Measurements from ENCODE around the gene FNDC3B.

Gene FNDC3B

GRCh38 chr3:172332256-172333041 lies 293.1 kb downstream of the FNDC3B start:
- H3K4me3 ChIP-seq (ENCODE audit: low read length): no peak overlapping the region
- no peaks in the 10 kb centered on the region for H3K27me3 ChIP-seq (ENCODE audit: low read depth, low read length)
- H3K4me2 ChIP-seq (ENCODE audit: low read length): peak overlapping the region; percentile 20; the same call in 1 of the 2 replicates
- TF ChIP-seq EZH2phosphoT487 (IDR thresholded peaks at IDR 0.05; ENCODE audit: low read depth) (no peak), CTCF (IDR thresholded peaks at IDR 0.05; ENCODE audit: low read depth, low read length) (peak; percentile 85)
- H3K9me3 ChIP-seq (ENCODE audit: insufficient read depth, low read length): no peaks in the 10 kb centered on the region
- H3K27ac ChIP-seq (ENCODE audit: low read length): no peak overlapping the region
- no peaks in the 10 kb centered on the region for H4K20me1 ChIP-seq (ENCODE audit: insufficient read depth, low read length)
- H3K36me3 ChIP-seq (replicated peaks; ENCODE audit: low read depth, low read length): no peaks in the 10 kb centered on the region
- no peaks in the 10 kb centered on the region for H3K79me2 ChIP-seq (ENCODE audit: low read length)
- no peak overlapping the region for H2AFZ ChIP-seq (ENCODE audit: low read depth, low read length)
- H3K4me1 ChIP-seq (ENCODE audit: low read length): no peaks in the 10 kb centered on the region
- no peak overlapping the region for H3K9ac ChIP-seq (ENCODE audit: low read length)

GRCh38 chr3:172333042-172333377 lies 293.6 kb downstream of the FNDC3B start:
- TF ChIP-seq EZH2phosphoT487 (IDR thresholded peaks at IDR 0.05; ENCODE audit: low read depth) (no peak), CTCF (IDR thresholded peaks at IDR 0.05; ENCODE audit: low read depth, low read length) (no peak)
- H3K4me2 ChIP-seq (ENCODE audit: low read length): peak overlapping the region; percentile 20; the same call in 1 of the 2 replicates
- no peaks in the 10 kb centered on the region for H3K36me3 ChIP-seq (replicated peaks; ENCODE audit: low read depth, low read length)
- H3K9ac ChIP-seq (ENCODE audit: low read length): no peak overlapping the region
- H3K4me1 ChIP-seq (ENCODE audit: low read length): no peaks in the 10 kb centered on the region
- no peak overlapping the region for H3K27ac ChIP-seq (ENCODE audit: low read length)
- no peak overlapping the region for H3K4me3 ChIP-seq (ENCODE audit: low read length)
- H3K9me3 ChIP-seq (ENCODE audit: insufficient read depth, low read length): no peaks in the 10 kb centered on the region
- H3K27me3 ChIP-seq (ENCODE audit: low read depth, low read length): no peaks in the 10 kb centered on the region
- H4K20me1 ChIP-seq (ENCODE audit: insufficient read depth, low read length): no peaks in the 10 kb centered on the region
- H3K79me2 ChIP-seq (ENCODE audit: low read length): no peaks in the 10 kb centered on the region
- H2AFZ ChIP-seq (ENCODE audit: low read depth, low read length): no peak overlapping the region

GRCh38 chr3:172333692-172334457 lies 294.5 kb downstream of the FNDC3B start:
- TF ChIP-seq EZH2phosphoT487 (IDR thresholded peaks at IDR 0.05; ENCODE audit: low read depth) (no peak), CTCF (IDR thresholded peaks at IDR 0.05; ENCODE audit: low read depth, low read length) (peak; percentile 25; the same call in 1 of the 2 replicates)
- no peak overlapping the region for H2AFZ ChIP-seq (ENCODE audit: low read depth, low read length)
- H3K27me3 ChIP-seq (ENCODE audit: low read depth, low read length): no peaks in the 10 kb centered on the region
- H3K79me2 ChIP-seq (ENCODE audit: low read length): no peaks in the 10 kb centered on the region
- no peaks in the 10 kb centered on the region for H3K36me3 ChIP-seq (replicated peaks; ENCODE audit: low read depth, low read length)
- H3K9me3 ChIP-seq (ENCODE audit: insufficient read depth, low read length): no peaks in the 10 kb centered on the region
- H4K20me1 ChIP-seq (ENCODE audit: insufficient read depth, low read length): no peaks in the 10 kb centered on the region
- no peaks in the 10 kb centered on the region for H3K4me1 ChIP-seq (ENCODE audit: low read length)
- H3K9ac ChIP-seq (ENCODE audit: low read length): no peak overlapping the region
- H3K4me3 ChIP-seq (ENCODE audit: low read length): no peak overlapping the region
- no peak overlapping the region for H3K27ac ChIP-seq (ENCODE audit: low read length)
- H3K4me2 ChIP-seq (ENCODE audit: low read length): no peak overlapping the region

GRCh38 chr3:172334671-172335207 lies 295.4 kb downstream of the FNDC3B start:
- TF ChIP-seq EZH2phosphoT487 (IDR thresholded peaks at IDR 0.05; ENCODE audit: low read depth) (no peak), CTCF (IDR thresholded peaks at IDR 0.05; ENCODE audit: low read depth, low read length) (no peak)
- Histone ChIP-seq H3K27me3 (ENCODE audit: low read depth, low read length) (no peaks in the 10 kb centered on the region), H3K4me2 (ENCODE audit: low read length) (no peak overlapping the region), H3K9ac (ENCODE audit: low read length) (no peak overlapping the region), H4K20me1 (ENCODE audit: insufficient read depth, low read length) (no peaks in the 10 kb centered on the region), H3K4me3 (ENCODE audit: low read length) (no peak overlapping the region), H2AFZ (ENCODE audit: low read depth, low read length) (no peak overlapping the region), H3K36me3 (replicated peaks; ENCODE audit: low read depth, low read length) (no peaks in the 10 kb centered on the region), H3K4me1 (ENCODE audit: low read length) (no peaks in the 10 kb centered on the region), H3K79me2 (ENCODE audit: low read length) (no peaks in the 10 kb centered on the region), H3K9me3 (ENCODE audit: insufficient read depth, low read length) (no peaks in the 10 kb centered on the region), H3K27ac (ENCODE audit: low read length) (no peak overlapping the region)

Measured in OCI-LY3 (cell line).